Measurements from ENCODE around the gene VWA8. TPM values are rescaled to one million over a fixed set of nuclear protein-coding genes. Genes with fewer than 3 reads are reported as not detected.

The VWA8 gene
- total and polyA plus RNA-seq, 4 donors: 9.8 to 35.7 (median 18.5) TPM

GRCh38 chr13:41775251-41775650 is 185.7 kb downstream of the VWA8 start:
- 87% methylated on average over 2 of the region's 2 CpGs for WGBS (ENCODE audit: insufficient coverage)
- H3K27ac ChIP-seq (ENCODE audit: low read depth, low read length): no peak overlapping the region

GRCh38 chr13:41774605-41775218 is 186.2 kb downstream of the VWA8 start:
- Histone ChIP-seq H3K27me3 (ENCODE audit: control insufficient read depth, insufficient read depth, low read length) (no peaks in the 10 kb centered on the region), H3K27ac (ENCODE audit: low read depth, low read length) (no peak overlapping the region), H3K4me3 (ENCODE audit: low read depth, low read length) (no peak overlapping the region), H3K4me1 (ENCODE audit: control insufficient read depth, insufficient read depth, low read length) (no peaks in the 10 kb centered on the region), H3K9me3 (ENCODE audit: control insufficient read depth, insufficient read depth, low read length) (no peaks in the 10 kb centered on the region), H3K36me3 (ENCODE audit: control insufficient read depth, insufficient read depth, low read length) (no peaks in the 10 kb centered on the region)
- DNase-seq (ENCODE audit: low read depth in 4 of 6, low spot score in 6 of 6): no peak

More at GRCh38 chr13:41775251-41775650, 185.7 kb downstream of the VWA8 start:
- no peak for DNase-seq (ENCODE audit: low read depth in 4 of 6, low spot score in 6 of 6)
- Histone ChIP-seq H3K4me1 (ENCODE audit: control insufficient read depth, insufficient read depth, low read length) (no peaks in the 10 kb centered on the region), H3K27me3 (ENCODE audit: control insufficient read depth, insufficient read depth, low read length) (no peaks in the 10 kb centered on the region), H3K36me3 (ENCODE audit: control insufficient read depth, insufficient read depth, low read length) (no peaks in the 10 kb centered on the region), H3K4me3 (ENCODE audit: low read depth, low read length) (no peak overlapping the region), H3K9me3 (ENCODE audit: control insufficient read depth, insufficient read depth, low read length) (no peaks in the 10 kb centered on the region)

- Histone ChIP-seq H3K36me3 (ENCODE audit: control insufficient read depth, insufficient read depth, low read length) (no peaks in the 10 kb centered on the region), H3K4me1 (ENCODE audit: control insufficient read depth, insufficient read depth, low read length) (no peaks in the 10 kb centered on the region), H3K4me3 (ENCODE audit: low read depth, low read length) (no peak overlapping the region), H3K27ac (ENCODE audit: low read depth, low read length) (no peak overlapping the region), H3K9me3 (ENCODE audit: control insufficient read depth, insufficient read depth, low read length) (no peaks in the 10 kb centered on the region), H3K27me3 (ENCODE audit: control insufficient read depth, insufficient read depth, low read length) (no peaks in the 10 kb centered on the region)
- no CpG with 5 or more reads among the region's 1 CpG for WGBS (ENCODE audit: insufficient coverage)
- DNase-seq (ENCODE audit: low read depth in 4 of 6, low spot score in 6 of 6): peak in 2 of 6 donors; percentile 12 to 53
Measured at GRCh38 chr13:41767801-41768200, 193.1 kb downstream of the VWA8 start.

- Histone ChIP-seq H3K36me3 (ENCODE audit: control insufficient read depth, insufficient read depth, low read length) (no peaks in the 10 kb centered on the region), H3K27me3 (ENCODE audit: control insufficient read depth, insufficient read depth, low read length) (no peaks in the 10 kb centered on the region), H3K9me3 (ENCODE audit: control insufficient read depth, insufficient read depth, low read length) (no peaks in the 10 kb centered on the region), H3K4me1 (ENCODE audit: control insufficient read depth, insufficient read depth, low read length) (no peaks in the 10 kb centered on the region), H3K27ac (ENCODE audit: low read depth, low read length) (no peak overlapping the region), H3K4me3 (ENCODE audit: low read depth, low read length) (no peak overlapping the region)
- 71% methylated on average over 1 of the region's 1 CpG for WGBS (ENCODE audit: insufficient coverage)
- no peak for DNase-seq (ENCODE audit: low read depth in 4 of 6, low spot score in 6 of 6)
Measured at GRCh38 chr13:41766439-41766838, 194.5 kb downstream of the VWA8 start.

GRCh38 chr13:41765813-41766212 is 195.1 kb downstream of the VWA8 start:
- DNase-seq (ENCODE audit: low read depth in 4 of 6, low spot score in 6 of 6): no peak
- Histone ChIP-seq H3K27me3 (ENCODE audit: control insufficient read depth, insufficient read depth, low read length) (no peaks in the 10 kb centered on the region), H3K9me3 (ENCODE audit: control insufficient read depth, insufficient read depth, low read length) (no peaks in the 10 kb centered on the region), H3K4me1 (ENCODE audit: control insufficient read depth, insufficient read depth, low read length) (no peaks in the 10 kb centered on the region), H3K27ac (ENCODE audit: low read depth, low read length) (no peak overlapping the region), H3K36me3 (ENCODE audit: control insufficient read depth, insufficient read depth, low read length) (no peaks in the 10 kb centered on the region), H3K4me3 (ENCODE audit: low read depth, low read length) (no peak overlapping the region)
- WGBS (ENCODE audit: insufficient coverage): 100% methylated on average over 4 of the region's 5 CpGs

- H3K36me3 ChIP-seq (ENCODE audit: control insufficient read depth, insufficient read depth, low read length): no peaks in the 10 kb centered on the region
- 71% methylated on average over 1 of the region's 1 CpG for WGBS (ENCODE audit: insufficient coverage)
- no peaks in the 10 kb centered on the region for H3K27me3 ChIP-seq (ENCODE audit: control insufficient read depth, insufficient read depth, low read length)
- H3K4me1 ChIP-seq (ENCODE audit: control insufficient read depth, insufficient read depth, low read length): no peaks in the 10 kb centered on the region
- H3K4me3 ChIP-seq (ENCODE audit: low read depth, low read length): no peak overlapping the region
- H3K27ac ChIP-seq (ENCODE audit: low read depth, low read length): no peak overlapping the region
- no peaks in the 10 kb centered on the region for H3K9me3 ChIP-seq (ENCODE audit: control insufficient read depth, insufficient read depth, low read length)
- no peak for DNase-seq (ENCODE audit: low read depth in 4 of 6, low spot score in 6 of 6)
Measured at GRCh38 chr13:41765020-41765419, 195.9 kb downstream of the VWA8 start.

GRCh38 chr13:41764558-41764957 is 196.4 kb downstream of the VWA8 start:
- Histone ChIP-seq H3K27ac (ENCODE audit: low read depth, low read length) (no peak overlapping the region), H3K27me3 (ENCODE audit: control insufficient read depth, insufficient read depth, low read length) (no peaks in the 10 kb centered on the region), H3K4me1 (ENCODE audit: control insufficient read depth, insufficient read depth, low read length) (no peaks in the 10 kb centered on the region), H3K9me3 (ENCODE audit: control insufficient read depth, insufficient read depth, low read length) (no peaks in the 10 kb centered on the region), H3K4me3 (ENCODE audit: low read depth, low read length) (no peak overlapping the region), H3K36me3 (ENCODE audit: control insufficient read depth, insufficient read depth, low read length) (no peaks in the 10 kb centered on the region)
- no peak for DNase-seq (ENCODE audit: low read depth in 4 of 6, low spot score in 6 of 6)
- WGBS (ENCODE audit: insufficient coverage): 97% methylated on average over 4 of the region's 4 CpGs

GRCh38 chr13:41763782-41764181 is 197.1 kb downstream of the VWA8 start:
- WGBS (ENCODE audit: insufficient coverage): 86% methylated on average over 2 of the region's 3 CpGs
- H3K27me3 ChIP-seq (ENCODE audit: control insufficient read depth, insufficient read depth, low read length): no peaks in the 10 kb centered on the region
- H3K36me3 ChIP-seq (ENCODE audit: control insufficient read depth, insufficient read depth, low read length): no peaks in the 10 kb centered on the region
- no peak overlapping the region for H3K4me3 ChIP-seq (ENCODE audit: low read depth, low read length)
- H3K9me3 ChIP-seq (ENCODE audit: control insufficient read depth, insufficient read depth, low read length): no peaks in the 10 kb centered on the region
- DNase-seq (ENCODE audit: low read depth in 4 of 6, low spot score in 6 of 6): no peak
- no peak overlapping the region for H3K27ac ChIP-seq (ENCODE audit: low read depth, low read length)
- no peaks in the 10 kb centered on the region for H3K4me1 ChIP-seq (ENCODE audit: control insufficient read depth, insufficient read depth, low read length)

- WGBS (ENCODE audit: insufficient coverage): 89% methylated on average over 3 of the region's 5 CpGs
- no peaks in the 10 kb centered on the region for H3K27me3 ChIP-seq (ENCODE audit: control insufficient read depth, insufficient read depth, low read length)
- H3K36me3 ChIP-seq (ENCODE audit: control insufficient read depth, insufficient read depth, low read length): no peaks in the 10 kb centered on the region
- no peaks in the 10 kb centered on the region for H3K9me3 ChIP-seq (ENCODE audit: control insufficient read depth, insufficient read depth, low read length)
- H3K4me3 ChIP-seq (ENCODE audit: low read depth, low read length): no peak overlapping the region
- no peak overlapping the region for H3K27ac ChIP-seq (ENCODE audit: low read depth, low read length)
- no peak for DNase-seq (ENCODE audit: low read depth in 4 of 6, low spot score in 6 of 6)
- no peaks in the 10 kb centered on the region for H3K4me1 ChIP-seq (ENCODE audit: control insufficient read depth, insufficient read depth, low read length)
Measured at GRCh38 chr13:41762796-41763195, 198.1 kb downstream of the VWA8 start.

- H3K27me3 ChIP-seq (ENCODE audit: control insufficient read depth, insufficient read depth, low read length): no peaks in the 10 kb centered on the region
- no peak for DNase-seq (ENCODE audit: low read depth in 4 of 6, low spot score in 6 of 6)
- H3K27ac ChIP-seq (ENCODE audit: low read depth, low read length): no peak overlapping the region
- H3K4me1 ChIP-seq (ENCODE audit: control insufficient read depth, insufficient read depth, low read length): no peaks in the 10 kb centered on the region
- no peaks in the 10 kb centered on the region for H3K9me3 ChIP-seq (ENCODE audit: control insufficient read depth, insufficient read depth, low read length)
- no CpG with 5 or more reads among the region's 1 CpG for WGBS (ENCODE audit: insufficient coverage)
- no peaks in the 10 kb centered on the region for H3K36me3 ChIP-seq (ENCODE audit: control insufficient read depth, insufficient read depth, low read length)
- H3K4me3 ChIP-seq (ENCODE audit: low read depth, low read length): no peak overlapping the region
Measured at GRCh38 chr13:41756198-41756880, 204.6 kb downstream of the VWA8 start.

Data from spinal cord (tissue), 10 donors.